Measurements from ENCODE around the gene C11orf52. TPM values are rescaled to one million over a fixed set of nuclear protein-coding genes. Genes with fewer than 3 reads are reported as not detected.

Gene C11orf52
- polyA plus RNA-seq, 1 donor from 2014 or later = not detected

- H3F3A ChIP-seq (ENCODE audit: insufficient read depth, low read length, poor library complexity, severe bottlenecking) = no peaks in the 10 kb centered on the region
- H3K9me2 ChIP-seq (ENCODE audit: insufficient read depth, low read length) = no peaks in the 10 kb centered on the region
- no peak overlapping the region for H3K27ac ChIP-seq (ENCODE audit: low read length)
- H3K9ac ChIP-seq (ENCODE audit: low read length) = no peak overlapping the region
- no peak overlapping the region for H2AFZ ChIP-seq (ENCODE audit: low read depth, low read length)
- H3K79me2 ChIP-seq (replicated peaks; ENCODE audit: insufficient read depth, low read length) = peaks cover 19% of the 10 kb centered on the region
- no peaks in the 10 kb centered on the region for H4K20me1 ChIP-seq (ENCODE audit: insufficient read depth)
- H3K27me3 ChIP-seq (ENCODE audit: insufficient read depth, low read depth, low read length) = no peaks in the 10 kb centered on the region
- no peaks in the 10 kb centered on the region for H3K9me3 ChIP-seq (ENCODE audit: low read length)
- H3K4me2 ChIP-seq (ENCODE audit: low read length) = no peak overlapping the region
- no peak overlapping the region for H3K4me3 ChIP-seq (ENCODE audit: low read length)
- TF ChIP-seq, protein P1, sequence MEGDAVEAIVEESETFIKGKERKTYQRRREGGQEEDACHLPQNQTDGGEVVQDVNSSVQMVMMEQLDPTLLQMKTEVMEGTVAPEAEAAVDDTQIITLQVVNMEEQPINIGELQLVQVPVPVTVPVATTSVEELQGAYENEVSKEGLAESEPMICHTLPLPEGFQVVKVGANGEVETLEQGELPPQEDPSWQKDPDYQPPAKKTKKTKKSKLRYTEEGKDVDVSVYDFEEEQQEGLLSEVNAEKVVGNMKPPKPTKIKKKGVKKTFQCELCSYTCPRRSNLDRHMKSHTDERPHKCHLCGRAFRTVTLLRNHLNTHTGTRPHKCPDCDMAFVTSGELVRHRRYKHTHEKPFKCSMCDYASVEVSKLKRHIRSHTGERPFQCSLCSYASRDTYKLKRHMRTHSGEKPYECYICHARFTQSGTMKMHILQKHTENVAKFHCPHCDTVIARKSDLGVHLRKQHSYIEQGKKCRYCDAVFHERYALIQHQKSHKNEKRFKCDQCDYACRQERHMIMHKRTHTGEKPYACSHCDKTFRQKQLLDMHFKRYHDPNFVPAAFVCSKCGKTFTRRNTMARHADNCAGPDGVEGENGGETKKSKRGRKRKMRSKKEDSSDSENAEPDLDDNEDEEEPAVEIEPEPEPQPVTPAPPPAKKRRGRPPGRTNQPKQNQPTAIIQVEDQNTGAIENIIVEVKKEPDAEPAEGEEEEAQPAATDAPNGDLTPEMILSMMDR (IDR thresholded peaks at IDR 0.05; ENCODE audit: poor library complexity, severe bottlenecking) = no peak
- TF ChIP-seq MXI1 (conservative IDR thresholded peaks at IDR 0.05; ENCODE audit: poor library complexity, severe bottlenecking) (no peak), TAF1 (IDR thresholded peaks at IDR 0.05; ENCODE audit: low read depth) (no peak), EZH2 (IDR thresholded peaks at IDR 0.05; ENCODE audit: borderline replicate concordance, insufficient read depth, low read length, poor library complexity, severe bottlenecking) (no peak), RAD21 (conservative IDR thresholded peaks at IDR 0.05) (no peak), SMC3 (conservative IDR thresholded peaks at IDR 0.05; ENCODE audit: poor library complexity) (no peak), EP300 (conservative IDR thresholded peaks at IDR 0.05; ENCODE audit: poor library complexity, severe bottlenecking) (no peak), POLR2AphosphoS5 (IDR thresholded peaks at IDR 0.05) (no peak)
- TF ChIP-seq, protein P2, sequence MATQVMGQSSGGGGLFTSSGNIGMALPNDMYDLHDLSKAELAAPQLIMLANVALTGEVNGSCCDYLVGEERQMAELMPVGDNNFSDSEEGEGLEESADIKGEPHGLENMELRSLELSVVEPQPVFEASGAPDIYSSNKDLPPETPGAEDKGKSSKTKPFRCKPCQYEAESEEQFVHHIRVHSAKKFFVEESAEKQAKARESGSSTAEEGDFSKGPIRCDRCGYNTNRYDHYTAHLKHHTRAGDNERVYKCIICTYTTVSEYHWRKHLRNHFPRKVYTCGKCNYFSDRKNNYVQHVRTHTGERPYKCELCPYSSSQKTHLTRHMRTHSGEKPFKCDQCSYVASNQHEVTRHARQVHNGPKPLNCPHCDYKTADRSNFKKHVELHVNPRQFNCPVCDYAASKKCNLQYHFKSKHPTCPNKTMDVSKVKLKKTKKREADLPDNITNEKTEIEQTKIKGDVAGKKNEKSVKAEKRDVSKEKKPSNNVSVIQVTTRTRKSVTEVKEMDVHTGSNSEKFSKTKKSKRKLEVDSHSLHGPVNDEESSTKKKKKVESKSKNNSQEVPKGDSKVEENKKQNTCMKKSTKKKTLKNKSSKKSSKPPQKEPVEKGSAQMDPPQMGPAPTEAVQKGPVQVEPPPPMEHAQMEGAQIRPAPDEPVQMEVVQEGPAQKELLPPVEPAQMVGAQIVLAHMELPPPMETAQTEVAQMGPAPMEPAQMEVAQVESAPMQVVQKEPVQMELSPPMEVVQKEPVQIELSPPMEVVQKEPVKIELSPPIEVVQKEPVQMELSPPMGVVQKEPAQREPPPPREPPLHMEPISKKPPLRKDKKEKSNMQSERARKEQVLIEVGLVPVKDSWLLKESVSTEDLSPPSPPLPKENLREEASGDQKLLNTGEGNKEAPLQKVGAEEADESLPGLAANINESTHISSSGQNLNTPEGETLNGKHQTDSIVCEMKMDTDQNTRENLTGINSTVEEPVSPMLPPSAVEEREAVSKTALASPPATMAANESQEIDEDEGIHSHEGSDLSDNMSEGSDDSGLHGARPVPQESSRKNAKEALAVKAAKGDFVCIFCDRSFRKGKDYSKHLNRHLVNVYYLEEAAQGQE (IDR thresholded peaks at IDR 0.05; ENCODE audit: borderline replicate concordance) = no peak
- no peaks in the 10 kb centered on the region for H3K36me3 ChIP-seq (ENCODE audit: insufficient read depth, low read length)
Measured at GRCh38 chr11:111942829-111943228, 24.1 kb downstream of the C11orf52 start.

GRCh38 chr11:111944139-111944538, 25.4 kb downstream of the C11orf52 start:
- H3K36me3 ChIP-seq (ENCODE audit: insufficient read depth, low read length) = no peaks in the 10 kb centered on the region
- no peak for TF ChIP-seq EZH2 (IDR thresholded peaks at IDR 0.05; ENCODE audit: borderline replicate concordance, insufficient read depth, low read length, poor library complexity, severe bottlenecking)
- TF ChIP-seq POLR2AphosphoS5 (IDR thresholded peaks at IDR 0.05) = no peak
- TF ChIP-seq EP300 (conservative IDR thresholded peaks at IDR 0.05; ENCODE audit: poor library complexity, severe bottlenecking) = no peak
- no peak for TF ChIP-seq MXI1 (conservative IDR thresholded peaks at IDR 0.05; ENCODE audit: poor library complexity, severe bottlenecking)
- TF ChIP-seq, protein P1 (IDR thresholded peaks at IDR 0.05; ENCODE audit: poor library complexity, severe bottlenecking) = no peak
- TF ChIP-seq, protein P2 (IDR thresholded peaks at IDR 0.05; ENCODE audit: borderline replicate concordance) = no peak
- no peak for TF ChIP-seq SMC3 (conservative IDR thresholded peaks at IDR 0.05; ENCODE audit: poor library complexity)
- no peak for TF ChIP-seq TAF1 (IDR thresholded peaks at IDR 0.05; ENCODE audit: low read depth)
- TF ChIP-seq RAD21 (conservative IDR thresholded peaks at IDR 0.05) = no peak
- no peaks in the 10 kb centered on the region for H3K9me3 ChIP-seq (ENCODE audit: low read length)
- H3K9ac ChIP-seq (ENCODE audit: low read length) = no peak overlapping the region
- no peak overlapping the region for H3K27ac ChIP-seq (ENCODE audit: low read length)
- H3K9me2 ChIP-seq (ENCODE audit: insufficient read depth, low read length) = no peaks in the 10 kb centered on the region
- H4K20me1 ChIP-seq (ENCODE audit: insufficient read depth) = no peaks in the 10 kb centered on the region
- no peaks in the 10 kb centered on the region for H3F3A ChIP-seq (ENCODE audit: insufficient read depth, low read length, poor library complexity, severe bottlenecking)
- H3K4me3 ChIP-seq (ENCODE audit: low read length) = no peak overlapping the region
- H3K27me3 ChIP-seq (ENCODE audit: insufficient read depth, low read depth, low read length) = no peaks in the 10 kb centered on the region
- H3K79me2 ChIP-seq (replicated peaks; ENCODE audit: insufficient read depth, low read length) = peaks cover 8% of the 10 kb centered on the region
- H3K4me2 ChIP-seq (ENCODE audit: low read length) = no peak overlapping the region
- no peak overlapping the region for H2AFZ ChIP-seq (ENCODE audit: low read depth, low read length)

All from neural cell (in vitro differentiated cells).